ENCODE results near the gene TADA1. TPM values are rescaled to one million over a fixed set of nuclear protein-coding genes. Genes with fewer than 3 reads are reported as not detected.
A peak's percentile ranks its signal among the peaks of the same experiment; 100 is the strongest.

The TADA1 gene
- total and polyA plus RNA-seq, 5 donors from 2014 or later = 12.7 to 21.4 (median 16.9) TPM

- H3K9me3 ChIP-seq (ENCODE audit: control insufficient read depth in 2 of 2, low read length in 2 of 2) = no peaks in the 10 kb centered on the region
- Mint-ChIP-seq H3K36me3 (no peaks in the 10 kb centered on the region), H3K9me3 (peaks cover 0 to 2% (median 0%) of the 10 kb centered on the region in 7 donors), H3K4me3 (no peak overlapping the region), H3K27me3 (peaks cover 14% of the 10 kb centered on the region), H3K4me1 (peaks cover 0 to 6% (median 3%) of the 10 kb centered on the region in 4 donors), H3K27ac (peak overlapping the region in 1 of 3 donors; percentile 5)
- no peak overlapping the region for H3K4me3 ChIP-seq (ENCODE audit: low read depth, low read length)
- no peaks in the 10 kb centered on the region for H3K36me3 ChIP-seq (ENCODE audit: control insufficient read depth, insufficient read depth, low read length)
- peaks cover 3% of the 10 kb centered on the region for H3K27me3 ChIP-seq (ENCODE audit: control insufficient read depth, insufficient read depth, low read length)
- no peaks in the 10 kb centered on the region for H3K4me1 ChIP-seq (ENCODE audit: control insufficient read depth, insufficient read depth, low read length, poor library complexity, severe bottlenecking)
- no peak for ATAC-seq (ENCODE audit: low read depth in 2 of 2)
- H3K27ac ChIP-seq (ENCODE audit: insufficient read depth, low read length, poor library complexity, severe bottlenecking) = no peak overlapping the region
- DNase-seq = no peak
These were observed 29.8 kb upstream of the TADA1 start for GRCh38 chr1:166905900-166906299.

DNA sequence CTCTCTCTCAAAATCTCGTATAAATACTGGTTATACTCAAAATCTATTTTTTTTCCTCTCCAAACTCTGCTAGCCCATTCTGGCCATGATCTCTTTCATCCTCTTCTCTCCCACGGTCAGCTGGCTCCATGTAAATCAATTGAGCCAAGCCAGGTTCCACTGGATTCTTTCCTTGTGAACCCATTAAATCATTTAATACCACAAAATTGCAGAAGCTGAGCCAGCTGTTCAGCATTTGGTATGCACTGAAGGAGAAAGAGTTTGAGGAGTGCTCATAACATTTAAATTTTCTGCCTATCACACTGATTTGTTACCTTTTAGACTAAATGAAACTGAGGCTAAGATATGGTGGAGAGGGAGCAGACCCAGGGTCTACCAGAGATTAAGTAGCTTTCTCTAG is 29.1 kb upstream of the TADA1 start:
- Histone ChIP-seq H3K9me3 (ENCODE audit: control insufficient read depth in 2 of 2, low read length in 2 of 2) (no peaks in the 10 kb centered on the region), H3K27me3 (ENCODE audit: control insufficient read depth, insufficient read depth, low read length) (peaks cover 3% of the 10 kb centered on the region), H3K4me1 (ENCODE audit: control insufficient read depth, insufficient read depth, low read length, poor library complexity, severe bottlenecking) (no peaks in the 10 kb centered on the region), H3K36me3 (ENCODE audit: control insufficient read depth, insufficient read depth, low read length) (no peaks in the 10 kb centered on the region), H3K4me3 (ENCODE audit: low read depth, low read length) (no peak overlapping the region), H3K27ac (ENCODE audit: insufficient read depth, low read length, poor library complexity, severe bottlenecking) (no peak overlapping the region)
- no peaks in the 10 kb centered on the region for H3K36me3 Mint-ChIP-seq
- H3K27ac Mint-ChIP-seq = no peak overlapping the region
- peaks cover 20% of the 10 kb centered on the region for H3K27me3 Mint-ChIP-seq
- peaks cover 0 to 2% (median 0%) of the 10 kb centered on the region in 7 donors for H3K9me3 Mint-ChIP-seq
- no peak overlapping the region for H3K4me3 Mint-ChIP-seq
- H3K4me1 Mint-ChIP-seq = no peaks in the 10 kb centered on the region
- DNase-seq (no peak), ATAC-seq (ENCODE audit: low read depth in 2 of 2) (no peak)

DNA sequence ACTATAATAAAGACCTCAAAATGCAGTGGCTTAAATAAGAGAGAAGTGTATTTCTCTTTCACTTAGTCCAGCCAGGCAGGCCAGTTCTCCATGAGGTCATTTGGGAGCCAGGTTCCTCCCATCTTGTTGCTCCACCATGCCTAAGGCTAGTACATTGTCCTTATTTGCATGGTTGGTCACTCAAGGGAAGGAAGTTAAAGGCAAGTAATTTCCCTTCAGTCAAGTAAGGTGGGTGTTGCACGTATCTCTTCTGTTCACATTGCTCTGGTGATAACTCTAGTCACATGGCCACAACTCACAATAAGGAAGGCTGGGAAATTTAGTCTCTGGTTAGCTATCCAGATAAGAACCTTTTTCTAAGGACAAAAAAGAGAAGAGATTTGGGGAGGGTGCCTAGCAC is 27.2 kb upstream of the TADA1 start:
- peaks cover 30% of the 10 kb centered on the region for H3K27me3 Mint-ChIP-seq

GRCh38 chr1:166902279-166902678 is 26.2 kb upstream of the TADA1 start:
- Histone ChIP-seq H3K9me3 (ENCODE audit: control insufficient read depth in 2 of 2, low read length in 2 of 2) (peaks cover 7 to 9% of the 10 kb centered on the region in 2 experiments), H3K27ac (ENCODE audit: insufficient read depth, low read length, poor library complexity, severe bottlenecking) (no peak overlapping the region), H3K27me3 (ENCODE audit: control insufficient read depth, insufficient read depth, low read length) (peaks cover 9% of the 10 kb centered on the region), H3K4me1 (ENCODE audit: control insufficient read depth, insufficient read depth, low read length, poor library complexity, severe bottlenecking) (no peaks in the 10 kb centered on the region), H3K4me3 (ENCODE audit: low read depth, low read length) (no peak overlapping the region), H3K36me3 (ENCODE audit: control insufficient read depth, insufficient read depth, low read length) (no peaks in the 10 kb centered on the region)
- Mint-ChIP-seq H3K27ac (no peak overlapping the region), H3K4me3 (no peak overlapping the region), H3K27me3 (peaks cover 31% of the 10 kb centered on the region), H3K4me1 (no peaks in the 10 kb centered on the region), H3K36me3 (no peaks in the 10 kb centered on the region), H3K9me3 (peaks cover 0 to 8% (median 5%) of the 10 kb centered on the region in 7 donors)
- DNase-seq = no peak
- no peak for ATAC-seq (ENCODE audit: low read depth in 2 of 2)

More for the DNA sequence above, 27.2 kb upstream of the TADA1 start:
- H3K4me3 Mint-ChIP-seq = no peak overlapping the region
- Histone ChIP-seq H3K27me3 (ENCODE audit: control insufficient read depth, insufficient read depth, low read length) (peaks cover 2% of the 10 kb centered on the region), H3K36me3 (ENCODE audit: control insufficient read depth, insufficient read depth, low read length) (no peaks in the 10 kb centered on the region), H3K4me3 (ENCODE audit: low read depth, low read length) (no peak overlapping the region), H3K9me3 (ENCODE audit: control insufficient read depth in 2 of 2, low read length in 2 of 2) (no peaks in the 10 kb centered on the region), H3K4me1 (ENCODE audit: control insufficient read depth, insufficient read depth, low read length, poor library complexity, severe bottlenecking) (no peaks in the 10 kb centered on the region), H3K27ac (ENCODE audit: insufficient read depth, low read length, poor library complexity, severe bottlenecking) (no peak overlapping the region)
- DNase-seq = no peak
- no peak for ATAC-seq (ENCODE audit: low read depth in 2 of 2)
- H3K27ac Mint-ChIP-seq = no peak overlapping the region
- no peaks in the 10 kb centered on the region for H3K4me1 Mint-ChIP-seq
- H3K9me3 Mint-ChIP-seq = peaks cover 0 to 7% (median under 1%) of the 10 kb centered on the region in 7 donors
- H3K36me3 Mint-ChIP-seq = no peaks in the 10 kb centered on the region

DNA sequence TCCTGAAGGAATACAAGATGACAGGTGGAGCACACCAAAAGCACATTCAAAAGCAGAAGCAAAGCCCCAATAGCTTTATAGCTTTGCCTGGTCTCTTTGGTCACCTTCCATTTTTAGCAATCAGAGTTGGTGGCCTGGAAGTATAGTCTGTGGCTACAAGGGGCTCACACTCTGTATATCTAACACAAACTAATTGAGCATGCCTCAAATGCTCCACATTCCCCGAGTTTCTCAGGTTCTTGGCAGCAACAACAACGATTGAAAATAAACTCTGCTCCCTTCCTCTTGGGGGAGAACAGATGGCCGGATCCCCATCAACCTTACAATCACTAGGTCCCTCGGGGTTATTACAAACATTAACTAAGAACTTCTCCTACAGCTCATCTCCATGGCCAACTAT is 24.9 kb upstream of the TADA1 start:
- no peak for ATAC-seq (ENCODE audit: low read depth in 2 of 2)
- Mint-ChIP-seq H3K4me3 (no peak overlapping the region), H3K36me3 (no peaks in the 10 kb centered on the region)

DNA sequence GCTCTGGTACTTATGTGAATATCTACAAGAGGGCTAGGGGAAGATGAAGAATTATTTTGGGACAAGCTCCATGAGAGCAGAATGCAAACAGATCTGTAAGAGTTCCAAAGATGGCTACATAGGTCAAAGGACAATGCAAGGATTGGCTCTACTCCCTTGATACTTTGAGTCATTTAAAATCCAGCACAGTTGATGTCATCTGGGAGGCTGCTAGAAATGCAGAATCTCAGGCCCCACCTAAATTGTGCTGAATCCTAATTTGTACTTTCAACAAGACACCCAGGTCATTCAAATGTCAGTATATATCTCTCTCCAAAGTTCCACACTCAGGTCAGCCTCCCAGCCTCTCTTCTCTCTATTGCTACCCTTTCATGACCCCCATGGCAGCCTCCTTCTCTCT is 23.7 kb upstream of the TADA1 start:
- no peak for DNase-seq
- H3K27me3 ChIP-seq (ENCODE audit: control insufficient read depth, insufficient read depth, low read length) = peaks cover 16% of the 10 kb centered on the region
- H3K4me1 ChIP-seq (ENCODE audit: control insufficient read depth, insufficient read depth, low read length, poor library complexity, severe bottlenecking) = no peaks in the 10 kb centered on the region
- no peak overlapping the region for H3K27ac ChIP-seq (ENCODE audit: insufficient read depth, low read length, poor library complexity, severe bottlenecking)
- H3K9me3 Mint-ChIP-seq = peaks cover 2 to 13% (median 7%) of the 10 kb centered on the region in 7 donors
- H3K4me1 Mint-ChIP-seq = no peaks in the 10 kb centered on the region
- H3K36me3 ChIP-seq (ENCODE audit: control insufficient read depth, insufficient read depth, low read length) = no peaks in the 10 kb centered on the region
- H3K27me3 Mint-ChIP-seq = peaks cover 41% of the 10 kb centered on the region
- no peak overlapping the region for H3K4me3 ChIP-seq (ENCODE audit: low read depth, low read length)
- peaks cover 9 to 10% of the 10 kb centered on the region in 2 experiments for H3K9me3 ChIP-seq (ENCODE audit: control insufficient read depth in 2 of 2, low read length in 2 of 2)
- ATAC-seq (ENCODE audit: low read depth in 2 of 2) = no peak
- H3K4me3 Mint-ChIP-seq = no peak overlapping the region
- no peak overlapping the region for H3K27ac Mint-ChIP-seq
- no peaks in the 10 kb centered on the region for H3K36me3 Mint-ChIP-seq

More for the DNA sequence above, 24.9 kb upstream of the TADA1 start:
- H3K9me3 ChIP-seq (ENCODE audit: control insufficient read depth in 2 of 2, low read length in 2 of 2) = peaks cover 9 to 10% of the 10 kb centered on the region in 2 experiments
- H3K27me3 ChIP-seq (ENCODE audit: control insufficient read depth, insufficient read depth, low read length) = peaks cover 11% of the 10 kb centered on the region
- Mint-ChIP-seq H3K27ac (no peak overlapping the region), H3K9me3 (peaks cover 2 to 13% (median 7%) of the 10 kb centered on the region in 7 donors), H3K27me3 (peaks cover 31% of the 10 kb centered on the region), H3K4me1 (no peaks in the 10 kb centered on the region)
- H3K4me1 ChIP-seq (ENCODE audit: control insufficient read depth, insufficient read depth, low read length, poor library complexity, severe bottlenecking) = no peaks in the 10 kb centered on the region
- no peak for DNase-seq
- no peak overlapping the region for H3K4me3 ChIP-seq (ENCODE audit: low read depth, low read length)
- no peak overlapping the region for H3K27ac ChIP-seq (ENCODE audit: insufficient read depth, low read length, poor library complexity, severe bottlenecking)
- H3K36me3 ChIP-seq (ENCODE audit: control insufficient read depth, insufficient read depth, low read length) = no peaks in the 10 kb centered on the region

GRCh38 chr1:166895766-166896165 is 19.7 kb upstream of the TADA1 start:
- Mint-ChIP-seq H3K9me3 (peaks cover 2 to 13% (median 6%) of the 10 kb centered on the region in 7 donors), H3K36me3 (no peaks in the 10 kb centered on the region), H3K27me3 (peaks cover 52% of the 10 kb centered on the region), H3K4me3 (no peak overlapping the region), H3K27ac (no peak overlapping the region), H3K4me1 (no peaks in the 10 kb centered on the region)
- ATAC-seq (ENCODE audit: low read depth in 2 of 2) = no peak
- Histone ChIP-seq H3K27me3 (ENCODE audit: control insufficient read depth, insufficient read depth, low read length) (peaks cover 26% of the 10 kb centered on the region), H3K27ac (ENCODE audit: insufficient read depth, low read length, poor library complexity, severe bottlenecking) (no peak overlapping the region), H3K9me3 (ENCODE audit: control insufficient read depth in 2 of 2, low read length in 2 of 2) (peaks cover 9 to 10% of the 10 kb centered on the region in 2 experiments), H3K36me3 (ENCODE audit: control insufficient read depth, insufficient read depth, low read length) (no peaks in the 10 kb centered on the region), H3K4me1 (ENCODE audit: control insufficient read depth, insufficient read depth, low read length, poor library complexity, severe bottlenecking) (no peaks in the 10 kb centered on the region), H3K4me3 (ENCODE audit: low read depth, low read length) (no peak overlapping the region)
- DNase-seq = no peak

GRCh38 chr1:166889776-166890175 is 13.7 kb upstream of the TADA1 start:
- DNase-seq (no peak), ATAC-seq (ENCODE audit: low read depth in 2 of 2) (no peak)
- Mint-ChIP-seq H3K9me3 (peaks cover 0 to 7% (median 0%) of the 10 kb centered on the region in 7 donors), H3K4me3 (no peak overlapping the region), H3K27ac (no peak overlapping the region), H3K27me3 (peaks cover 62% of the 10 kb centered on the region), H3K36me3 (no peaks in the 10 kb centered on the region), H3K4me1 (peaks cover 0 to 12% (median 5%) of the 10 kb centered on the region in 4 donors)
- Histone ChIP-seq H3K27ac (ENCODE audit: insufficient read depth, low read length, poor library complexity, severe bottlenecking) (no peak overlapping the region), H3K4me3 (ENCODE audit: low read depth, low read length) (no peak overlapping the region), H3K4me1 (ENCODE audit: control insufficient read depth, insufficient read depth, low read length, poor library complexity, severe bottlenecking) (no peaks in the 10 kb centered on the region), H3K9me3 (ENCODE audit: control insufficient read depth in 2 of 2, low read length in 2 of 2) (no peaks in the 10 kb centered on the region), H3K27me3 (ENCODE audit: control insufficient read depth, insufficient read depth, low read length) (peaks cover 31% of the 10 kb centered on the region), H3K36me3 (ENCODE audit: control insufficient read depth, insufficient read depth, low read length) (no peaks in the 10 kb centered on the region)
